Lung (tissue), 12 donors: ENCODE results near the gene DUS2. TPM values are rescaled to one million over a fixed set of nuclear protein-coding genes. Genes with fewer than 3 reads are reported as not detected.
A peak's percentile ranks its signal among the peaks of the same experiment; 100 is the strongest.

Experiments
- ATAC-seq: fragments of 200-7000 bp; cut with Tn5 transposase; one replicate; pipeline ENCODE4 v1.9.1; 2020; ENCODE audit warnings: moderate number of reproducible peaks; ENCODE audit not compliant: insufficient read depth, low FRiP score
- DNase-seq, 3 donors: peaks; one replicate each; pipeline ENCODE4 v3.0.0-alpha.2; 2013 to 2017
- H3K27ac ChIP-seq, 2 donors: one replicate each; pipeline ENCODE4 v1.5.1; 2013; ENCODE audit warnings: mild to moderate bottlenecking in 2 of 2, moderate library complexity in 2 of 2, control low read depth in 1 of 2, inconsistent platforms in 1 of 2, low read depth in 1 of 2, low read length in 1 of 2
- H3K27me3 ChIP-seq, 3 donors: one replicate each; pipeline ENCODE4 v1.5.1; 2013; ENCODE audit warnings: low read length in 2 of 3; ENCODE audit not compliant: control insufficient read depth in 3 of 3, insufficient read depth in 3 of 3
- H3K36me3 ChIP-seq, 4 donors: one replicate each; pipeline ENCODE4 v1.5.1; 2013; ENCODE audit warnings: low read length in 4 of 4, mild to moderate bottlenecking in 1 of 4, moderate library complexity in 1 of 4; ENCODE audit not compliant: control insufficient read depth in 4 of 4, insufficient read depth in 4 of 4
- H3K4me1 ChIP-seq, 5 donors: one replicate each; pipeline ENCODE4 v1.5.1; 2013; ENCODE audit warnings: low read length in 5 of 5, mild to moderate bottlenecking in 2 of 5, moderate library complexity in 1 of 5; ENCODE audit not compliant: control insufficient read depth in 5 of 5, insufficient read depth in 5 of 5
- H3K4me3 ChIP-seq: one replicate; pipeline ENCODE4 v1.5.1; 2013; ENCODE audit warnings: mild to moderate bottlenecking, control low read depth, moderate library complexity
- H3K9ac ChIP-seq, 2 donors: one replicate each; pipeline ENCODE4 v1.5.1; 2013; ENCODE audit warnings: low read length in 2 of 2, control low read depth in 1 of 2; ENCODE audit not compliant: insufficient read depth in 1 of 2
- H3K9me3 ChIP-seq, 4 donors: one replicate each; pipeline ENCODE4 v1.5.1; 2013; ENCODE audit warnings: low read length in 3 of 4, mild to moderate bottlenecking in 1 of 4, moderate library complexity in 1 of 4; ENCODE audit not compliant: control insufficient read depth in 4 of 4, insufficient read depth in 3 of 4
- CTCF ChIP-seq: IDR thresholded peaks from 2 replicates; pipeline ENCODE4 v1.5.1; 2012; ENCODE audit warnings: mild to moderate bottlenecking; ENCODE audit errors: control extremely low read depth, extremely low read depth
- WGBS, 2 donors: extraction: QIAGEN DNeasy Blood & Tissue Kit; methylation state at CpG; one replicate each; pipeline ENCODE4 v1.1.7; 2013; 5-methylcytosine and 5-hydroxymethylcytosine counted together
- polyA plus RNA-seq, 2 donors: library from polyadenylated mRNA; stranded (reverse); fragments of 200-250 nt; gene quantifications; one replicate each; pipeline ENCODE4 v1.2.1, GENCODE V29; 2013
- total RNA-seq, 2 donors: library from RNA; depleted of rRNA in 1 of 2; stranded (reverse); fragments of >200 nt in 1 of 2; gene quantifications; one replicate each; pipeline ENCODE4 v1.2.1, GENCODE V29; 2014 to 2021
- donor health status: control.
- donor health status: control.
- donor health status: Bipolar disorder and iron deficiency.
- donor health status: healthy.
- donor health status: DM: yes; HTN: yes; CAD: no.

The DUS2 gene
- total and polyA plus RNA-seq, 4 donors, result 8.1 to 17.1 (median 13.7) TPM

GRCh38 chr16:68082629-68083238, 59.6 kb downstream of the DUS2 start:
- H3K9ac ChIP-seq, result no peak overlapping the region

GRCh38 chr16:68083239-68083781, 60.2 kb downstream of the DUS2 start:
- WGBS, 2 donors, result 83 to 88% methylated on average over 4 of the region's 4 CpGs
- H3K27ac ChIP-seq, result peak overlapping the region in 1 of 2 donors; percentile 98
- peaks cover 2 to 45% (median 18%) of the 10 kb centered on the region in 5 donors for H3K4me1 ChIP-seq

More at GRCh38 chr16:68082629-68083238, 59.6 kb downstream of the DUS2 start:
- Histone ChIP-seq H3K36me3 (peaks cover 0 to 6% (median 1%) of the 10 kb centered on the region in 4 donors), H3K4me3 (no peak overlapping the region), H3K4me1 (peaks cover 2 to 47% (median 18%) of the 10 kb centered on the region in 5 donors), H3K27ac (peak overlapping the region in 1 of 2 donors; percentile 98), H3K9me3 (no peaks in the 10 kb centered on the region), H3K27me3 (no peaks in the 10 kb centered on the region)
- DNase-seq (no peak), ATAC-seq (no peak)
- 51 to 73% methylated on average over 2 of the region's 2 CpGs for WGBS, 2 donors
- TF ChIP-seq CTCF, result no peak

DNA sequence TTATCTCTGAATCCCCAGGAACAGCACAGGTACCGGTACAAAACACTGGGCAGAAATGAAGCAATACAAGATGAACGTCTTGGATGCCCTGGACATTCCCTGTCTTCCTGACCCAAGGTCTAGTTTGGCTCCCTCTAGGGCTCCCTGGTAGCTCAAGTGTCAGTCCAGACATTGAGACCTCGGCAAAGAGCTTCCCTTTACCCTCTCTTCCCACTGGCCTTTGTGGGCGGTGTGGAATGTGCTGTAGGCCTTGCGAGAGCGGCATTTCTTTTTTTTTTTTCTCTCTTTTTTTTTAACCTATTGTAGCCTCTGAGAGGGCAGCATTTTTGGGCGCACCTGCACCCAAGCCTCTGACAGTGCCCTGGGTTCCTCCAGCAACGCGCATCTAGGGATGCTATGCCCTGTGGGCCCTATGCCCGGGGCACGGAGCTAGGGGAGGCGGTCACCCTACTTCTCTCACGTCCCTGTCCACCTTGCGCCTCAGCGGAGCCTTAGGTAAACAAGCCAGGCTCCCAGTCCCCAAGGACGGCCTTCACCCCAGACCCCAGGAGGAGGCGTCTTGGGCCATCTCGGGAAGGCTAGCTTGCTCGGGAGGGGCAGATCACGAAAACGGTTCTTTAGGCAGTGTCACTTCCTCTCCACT, 60.9 kb downstream of the DUS2 start:
- WGBS, 2 donors, result 27 to 35% methylated on average over 21 of the region's 21 CpGs
- H3K36me3 ChIP-seq, result peaks cover 0 to 3% (median 0%) of the 10 kb centered on the region in 4 donors
- peak overlapping the region; percentile 11 to 52 for H3K9ac ChIP-seq
- H3K9me3 ChIP-seq, result no peaks in the 10 kb centered on the region
- H3K27me3 ChIP-seq, result no peaks in the 10 kb centered on the region
- peaks cover 5 to 45% (median 18%) of the 10 kb centered on the region in 5 donors for H3K4me1 ChIP-seq
- H3K4me3 ChIP-seq, result no peak overlapping the region
- peak; percentile 52 to 62 (median 62) for DNase-seq
- H3K27ac ChIP-seq, result peak overlapping the region; percentile 97 to 98
- ATAC-seq, result peak; percentile 2
- no peak for TF ChIP-seq CTCF

More at GRCh38 chr16:68083239-68083781, 60.2 kb downstream of the DUS2 start:
- DNase-seq, result no peak
- no peak for TF ChIP-seq CTCF
- no peak overlapping the region for H3K4me3 ChIP-seq
- H3K27me3 ChIP-seq, result no peaks in the 10 kb centered on the region
- no peaks in the 10 kb centered on the region for H3K9me3 ChIP-seq
- no peak for ATAC-seq
- H3K9ac ChIP-seq, result peak overlapping the region; percentile 11 to 15
- H3K36me3 ChIP-seq, result peaks cover 0 to 3% (median 0%) of the 10 kb centered on the region in 4 donors
